ENCODE data around the gene PLCD3.

PLCD3 gene

GRCh38 chr17:45128989-45129388 is 3.3 kb downstream of the PLCD3 start:
- H3K27me3 ChIP-seq (ENCODE audit: insufficient read depth, poor library complexity, severe bottlenecking), result no peaks in the 10 kb centered on the region
- H3K4me3 ChIP-seq (replicated peaks; ENCODE audit: insufficient read depth, low read length), result no peak overlapping the region
- no peak for DNase-seq (ENCODE audit: low read depth in 1 of 2, low spot score in 1 of 2)
- TF ChIP-seq SPI1 (IDR thresholded peaks at IDR 0.05; ENCODE audit: borderline replicate concordance, low read depth), result no peak
- no peak for TF ChIP-seq POLR2AphosphoS5 (IDR thresholded peaks at IDR 0.05; ENCODE audit: low read depth)
- no peak for TF ChIP-seq GABPA (IDR thresholded peaks at IDR 0.05; ENCODE audit: low read depth)
- TF ChIP-seq, protein P1, sequence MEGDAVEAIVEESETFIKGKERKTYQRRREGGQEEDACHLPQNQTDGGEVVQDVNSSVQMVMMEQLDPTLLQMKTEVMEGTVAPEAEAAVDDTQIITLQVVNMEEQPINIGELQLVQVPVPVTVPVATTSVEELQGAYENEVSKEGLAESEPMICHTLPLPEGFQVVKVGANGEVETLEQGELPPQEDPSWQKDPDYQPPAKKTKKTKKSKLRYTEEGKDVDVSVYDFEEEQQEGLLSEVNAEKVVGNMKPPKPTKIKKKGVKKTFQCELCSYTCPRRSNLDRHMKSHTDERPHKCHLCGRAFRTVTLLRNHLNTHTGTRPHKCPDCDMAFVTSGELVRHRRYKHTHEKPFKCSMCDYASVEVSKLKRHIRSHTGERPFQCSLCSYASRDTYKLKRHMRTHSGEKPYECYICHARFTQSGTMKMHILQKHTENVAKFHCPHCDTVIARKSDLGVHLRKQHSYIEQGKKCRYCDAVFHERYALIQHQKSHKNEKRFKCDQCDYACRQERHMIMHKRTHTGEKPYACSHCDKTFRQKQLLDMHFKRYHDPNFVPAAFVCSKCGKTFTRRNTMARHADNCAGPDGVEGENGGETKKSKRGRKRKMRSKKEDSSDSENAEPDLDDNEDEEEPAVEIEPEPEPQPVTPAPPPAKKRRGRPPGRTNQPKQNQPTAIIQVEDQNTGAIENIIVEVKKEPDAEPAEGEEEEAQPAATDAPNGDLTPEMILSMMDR (IDR thresholded peaks at IDR 0.05; ENCODE audit: insufficient read depth, low read length), result no peak
- TF ChIP-seq, protein P2, sequence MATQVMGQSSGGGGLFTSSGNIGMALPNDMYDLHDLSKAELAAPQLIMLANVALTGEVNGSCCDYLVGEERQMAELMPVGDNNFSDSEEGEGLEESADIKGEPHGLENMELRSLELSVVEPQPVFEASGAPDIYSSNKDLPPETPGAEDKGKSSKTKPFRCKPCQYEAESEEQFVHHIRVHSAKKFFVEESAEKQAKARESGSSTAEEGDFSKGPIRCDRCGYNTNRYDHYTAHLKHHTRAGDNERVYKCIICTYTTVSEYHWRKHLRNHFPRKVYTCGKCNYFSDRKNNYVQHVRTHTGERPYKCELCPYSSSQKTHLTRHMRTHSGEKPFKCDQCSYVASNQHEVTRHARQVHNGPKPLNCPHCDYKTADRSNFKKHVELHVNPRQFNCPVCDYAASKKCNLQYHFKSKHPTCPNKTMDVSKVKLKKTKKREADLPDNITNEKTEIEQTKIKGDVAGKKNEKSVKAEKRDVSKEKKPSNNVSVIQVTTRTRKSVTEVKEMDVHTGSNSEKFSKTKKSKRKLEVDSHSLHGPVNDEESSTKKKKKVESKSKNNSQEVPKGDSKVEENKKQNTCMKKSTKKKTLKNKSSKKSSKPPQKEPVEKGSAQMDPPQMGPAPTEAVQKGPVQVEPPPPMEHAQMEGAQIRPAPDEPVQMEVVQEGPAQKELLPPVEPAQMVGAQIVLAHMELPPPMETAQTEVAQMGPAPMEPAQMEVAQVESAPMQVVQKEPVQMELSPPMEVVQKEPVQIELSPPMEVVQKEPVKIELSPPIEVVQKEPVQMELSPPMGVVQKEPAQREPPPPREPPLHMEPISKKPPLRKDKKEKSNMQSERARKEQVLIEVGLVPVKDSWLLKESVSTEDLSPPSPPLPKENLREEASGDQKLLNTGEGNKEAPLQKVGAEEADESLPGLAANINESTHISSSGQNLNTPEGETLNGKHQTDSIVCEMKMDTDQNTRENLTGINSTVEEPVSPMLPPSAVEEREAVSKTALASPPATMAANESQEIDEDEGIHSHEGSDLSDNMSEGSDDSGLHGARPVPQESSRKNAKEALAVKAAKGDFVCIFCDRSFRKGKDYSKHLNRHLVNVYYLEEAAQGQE (IDR thresholded peaks at IDR 0.05; ENCODE audit: insufficient replicate concordance, low read depth), result no peak
- no peak overlapping the region for H3K27ac ChIP-seq (replicated peaks)

DNA sequence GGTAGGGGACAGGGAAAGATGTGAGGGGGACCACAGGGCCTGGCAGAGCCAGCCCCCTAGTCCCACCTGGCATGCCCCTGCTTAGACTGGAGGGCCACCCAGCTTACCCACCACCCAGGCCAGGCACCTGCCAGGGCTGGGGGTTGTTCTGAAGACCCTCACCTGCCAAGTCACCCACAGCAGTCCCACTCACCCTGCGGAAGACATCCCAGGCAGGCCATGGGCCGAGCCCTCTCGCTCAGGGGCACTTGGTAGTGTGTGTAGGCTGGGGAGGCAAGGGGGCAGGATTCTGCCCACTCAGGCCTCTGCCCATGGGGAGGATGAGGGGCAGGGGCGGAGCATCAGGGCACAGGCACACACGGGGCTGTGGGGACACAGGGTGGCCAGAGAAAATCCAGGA is 4.0 kb downstream of the PLCD3 start:
- H3K27ac ChIP-seq (replicated peaks), result no peak overlapping the region
- H3K4me3 ChIP-seq (replicated peaks; ENCODE audit: insufficient read depth, low read length), result no peak overlapping the region

DNA sequence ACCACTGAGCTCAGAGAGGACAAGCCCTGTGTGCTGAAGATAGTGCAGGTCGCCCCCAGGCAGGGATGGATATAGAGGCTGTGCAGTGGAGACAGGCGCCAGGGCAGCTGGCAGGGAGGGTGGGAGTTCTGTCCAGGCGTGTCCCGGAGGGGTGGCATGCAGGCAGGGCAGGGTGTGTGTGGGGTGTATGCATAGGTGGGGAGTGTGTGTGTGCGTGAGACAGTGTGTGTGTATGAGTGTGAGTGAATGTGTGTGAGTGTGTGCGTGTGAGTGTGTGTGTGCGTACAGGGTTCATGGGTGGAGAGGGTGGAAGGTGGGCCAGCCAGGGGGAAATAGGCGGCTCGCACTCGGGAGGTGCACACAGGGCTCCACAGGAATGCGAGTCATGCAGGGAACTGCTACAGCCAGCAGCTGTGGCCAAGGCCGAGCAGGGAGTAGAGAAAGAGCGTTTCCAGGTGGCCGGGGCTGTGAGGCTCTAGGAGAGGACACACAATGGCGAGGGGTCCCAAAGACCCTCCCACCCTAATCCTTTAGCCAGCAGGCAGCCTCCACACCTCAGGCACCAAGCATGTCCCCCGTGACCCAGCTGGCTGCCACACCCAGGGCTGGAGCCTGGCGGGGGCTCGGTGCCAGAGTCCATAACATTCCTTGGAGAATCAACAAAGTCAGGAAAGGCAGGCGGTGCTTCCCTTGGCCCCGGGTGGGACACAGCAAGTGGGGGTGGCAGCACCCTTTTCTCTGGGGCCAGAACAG is 4.6 kb downstream of the PLCD3 start:
- H3K27me3 ChIP-seq (ENCODE audit: insufficient read depth, poor library complexity, severe bottlenecking), result no peaks in the 10 kb centered on the region
- DNase-seq (ENCODE audit: low read depth in 1 of 2, low spot score in 1 of 2), result no peak
- no peak overlapping the region for H3K27ac ChIP-seq (replicated peaks)
- H3K4me3 ChIP-seq (replicated peaks; ENCODE audit: insufficient read depth, low read length), result no peak overlapping the region
- TF ChIP-seq GABPA (IDR thresholded peaks at IDR 0.05; ENCODE audit: low read depth), result no peak
- no peak for TF ChIP-seq POLR2AphosphoS5 (IDR thresholded peaks at IDR 0.05; ENCODE audit: low read depth)
- no peak for TF ChIP-seq SPI1 (IDR thresholded peaks at IDR 0.05; ENCODE audit: borderline replicate concordance, low read depth)
- TF ChIP-seq, protein P1 (IDR thresholded peaks at IDR 0.05; ENCODE audit: insufficient read depth, low read length), result no peak
- TF ChIP-seq, protein P2 (IDR thresholded peaks at IDR 0.05; ENCODE audit: insufficient replicate concordance, low read depth), result no peak

More for the DNA sequence above, 4.0 kb downstream of the PLCD3 start:
- TF ChIP-seq, protein P1 (IDR thresholded peaks at IDR 0.05; ENCODE audit: insufficient read depth, low read length), result no peak
- TF ChIP-seq, protein P2 (IDR thresholded peaks at IDR 0.05; ENCODE audit: insufficient replicate concordance, low read depth), result no peak
- no peaks in the 10 kb centered on the region for H3K27me3 ChIP-seq (ENCODE audit: insufficient read depth, poor library complexity, severe bottlenecking)
- no peak for DNase-seq (ENCODE audit: low read depth in 1 of 2, low spot score in 1 of 2)
